HG03521 (cell line): Measurements from ENCODE around the gene ROPN1L.
A peak's percentile ranks its signal among the peaks of the same experiment; 100 is the strongest.
"Not testable (repeated sequence)": the region's sequence is repeated elsewhere in the genome, so short reads cannot be mapped to it uniquely, and the experiment has no call there.

Experiments
- ATAC-seq: cut with Tn5 transposase; IDR thresholded peaks from one replicate; pipeline ENCODE4 v1.9.1; 2021; ENCODE audit warnings: mild to moderate bottlenecking, moderate library complexity; ENCODE audit not compliant: unreplicated experiment

Gene ROPN1L

GRCh38 chr5:10475931-10476676 lies 34.4 kb downstream of the ROPN1L start:
- no peak for ATAC-seq

- ATAC-seq = no peak
Measured at GRCh38 chr5:10476878-10477277, 35.2 kb downstream of the ROPN1L start.

GRCh38 chr5:10477943-10478342 lies 36.3 kb downstream of the ROPN1L start:
- ATAC-seq = no peak

- no peak for ATAC-seq
Measured at GRCh38 chr5:10478436-10478835, 36.8 kb downstream of the ROPN1L start.

- no peak for ATAC-seq
Measured at GRCh38 chr5:10479154-10479721, 37.6 kb downstream of the ROPN1L start.

- no peak for ATAC-seq
Measured at GRCh38 chr5:10480237-10480985, 38.7 kb downstream of the ROPN1L start.

- ATAC-seq = no peak
Measured at GRCh38 chr5:10481241-10481935, 39.7 kb downstream of the ROPN1L start.

GRCh38 chr5:10482791-10483530 lies 41.3 kb downstream of the ROPN1L start:
- no peak for ATAC-seq

- ATAC-seq = no peak
Measured at GRCh38 chr5:10484774-10485141, 43.1 kb downstream of the ROPN1L start.

GRCh38 chr5:10485142-10485795 lies 43.6 kb downstream of the ROPN1L start:
- ATAC-seq = no peak

- ATAC-seq = no peak
Measured at GRCh38 chr5:10485897-10486296, 44.2 kb downstream of the ROPN1L start.

- ATAC-seq = no peak
Measured at GRCh38 chr5:10486511-10487344, 45.0 kb downstream of the ROPN1L start.

- ATAC-seq = no peak
Measured at GRCh38 chr5:10488144-10488543, 46.5 kb downstream of the ROPN1L start.

GRCh38 chr5:10489810-10490426 lies 48.2 kb downstream of the ROPN1L start:
- ATAC-seq = peak; percentile 71

- no peak for ATAC-seq
Measured at GRCh38 chr5:10490927-10491672, 49.4 kb downstream of the ROPN1L start.

- no peak for ATAC-seq
Measured at GRCh38 chr5:10491673-10492026, 50.0 kb downstream of the ROPN1L start.

- no peak for ATAC-seq
Measured at GRCh38 chr5:10493884-10494283, 52.2 kb downstream of the ROPN1L start.

- not testable (repeated sequence) for ATAC-seq
Measured at GRCh38 chr5:10494497-10494896, 52.8 kb downstream of the ROPN1L start.
